AG09309 (cell line): ENCODE results near the gene GRP.

Experiments
- DNase-seq: peaks from one replicate; pipeline ENCODE4 v3.0.0-alpha.2; 2010; ENCODE audit warnings: low read depth
- H3K4me3 ChIP-seq: 2 replicates; pipeline ENCODE4 v1.5.1; 2011; ENCODE audit warnings: mild to moderate bottlenecking, low read depth, low read length, moderate library complexity; ENCODE audit not compliant: control insufficient read depth
- CTCF ChIP-seq: IDR thresholded peaks from 2 replicates; pipeline ENCODE4 v1.5.1; 2011; ENCODE audit warnings: mild to moderate bottlenecking, low read depth, low read length, inconsistent platforms; ENCODE audit not compliant: insufficient read depth, control insufficient read depth; ENCODE audit errors: missing control alignments

Gene GRP

GRCh38 chr18:59232309-59233016 lies 12.5 kb downstream of the GRP start:
- no peak for DNase-seq
- no peak for TF ChIP-seq CTCF
- no peak overlapping the region for H3K4me3 ChIP-seq

GRCh38 chr18:59233017-59233410 lies 13.1 kb downstream of the GRP start:
- peak; percentile 62 for DNase-seq
- H3K4me3 ChIP-seq, result no peak overlapping the region
- TF ChIP-seq CTCF, result no peak

- DNase-seq, result no peak
- H3K4me3 ChIP-seq, result no peak overlapping the region
- TF ChIP-seq CTCF, result no peak
Measured at GRCh38 chr18:59238385-59238784, 18.4 kb downstream of the GRP start.

- no peak overlapping the region for H3K4me3 ChIP-seq
- DNase-seq, result no peak
- no peak for TF ChIP-seq CTCF
Measured at GRCh38 chr18:59239642-59240041, 19.7 kb downstream of the GRP start.

- no peak overlapping the region for H3K4me3 ChIP-seq
- TF ChIP-seq CTCF, result no peak
- DNase-seq, result no peak
Measured at GRCh38 chr18:59242906-59243305, 22.9 kb downstream of the GRP start.

- H3K4me3 ChIP-seq, result no peak overlapping the region
- DNase-seq, result no peak
- TF ChIP-seq CTCF, result no peak
Measured at GRCh38 chr18:59246796-59247195, 26.8 kb downstream of the GRP start.
